ENCODE data around the gene CLCN7.

The CLCN7 gene

DNA sequence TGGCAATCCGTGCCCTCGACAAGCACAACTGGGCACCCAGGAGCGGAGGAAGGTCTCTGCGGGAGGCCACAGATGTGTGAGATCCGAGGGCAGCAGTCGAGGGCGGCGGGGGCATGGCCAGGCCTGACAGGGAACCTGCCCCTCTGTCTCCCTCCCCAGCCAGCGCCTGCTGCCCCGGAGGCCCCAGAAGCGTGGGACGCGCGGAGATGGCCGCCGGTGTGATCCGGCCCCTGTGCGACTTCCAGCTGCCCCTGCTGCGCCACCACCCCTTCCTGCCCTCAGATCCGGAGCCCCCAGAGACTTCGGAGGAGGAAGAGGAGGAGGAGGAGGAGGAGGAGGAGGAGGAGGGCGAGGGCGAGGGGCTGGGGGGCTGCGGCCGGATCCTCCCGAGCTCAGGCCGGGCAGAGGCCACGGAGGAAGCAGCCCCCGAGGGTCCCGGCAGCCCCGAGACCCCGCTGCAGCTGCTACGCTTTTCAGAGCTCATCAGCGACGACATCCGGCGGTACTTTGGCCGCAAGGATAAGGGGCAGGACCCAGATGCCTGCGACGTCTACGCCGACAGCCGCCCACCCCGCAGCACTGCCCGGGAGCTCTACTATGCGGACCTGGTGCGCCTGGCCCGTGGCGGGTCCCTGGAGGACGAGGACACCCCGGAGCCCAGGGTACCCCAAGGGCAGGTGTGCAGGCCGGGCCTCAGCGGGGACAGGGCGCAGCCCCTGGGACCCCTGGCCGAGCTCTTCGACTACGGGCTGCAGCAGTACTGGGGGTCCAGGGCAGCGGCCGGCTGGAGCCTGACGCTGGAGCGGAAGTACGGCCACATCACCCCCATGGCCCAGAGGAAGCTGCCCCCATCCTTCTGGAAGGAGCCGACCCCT lies 42.2 kb downstream of the CLCN7 start:
- TF ChIP-seq, protein P1, sequence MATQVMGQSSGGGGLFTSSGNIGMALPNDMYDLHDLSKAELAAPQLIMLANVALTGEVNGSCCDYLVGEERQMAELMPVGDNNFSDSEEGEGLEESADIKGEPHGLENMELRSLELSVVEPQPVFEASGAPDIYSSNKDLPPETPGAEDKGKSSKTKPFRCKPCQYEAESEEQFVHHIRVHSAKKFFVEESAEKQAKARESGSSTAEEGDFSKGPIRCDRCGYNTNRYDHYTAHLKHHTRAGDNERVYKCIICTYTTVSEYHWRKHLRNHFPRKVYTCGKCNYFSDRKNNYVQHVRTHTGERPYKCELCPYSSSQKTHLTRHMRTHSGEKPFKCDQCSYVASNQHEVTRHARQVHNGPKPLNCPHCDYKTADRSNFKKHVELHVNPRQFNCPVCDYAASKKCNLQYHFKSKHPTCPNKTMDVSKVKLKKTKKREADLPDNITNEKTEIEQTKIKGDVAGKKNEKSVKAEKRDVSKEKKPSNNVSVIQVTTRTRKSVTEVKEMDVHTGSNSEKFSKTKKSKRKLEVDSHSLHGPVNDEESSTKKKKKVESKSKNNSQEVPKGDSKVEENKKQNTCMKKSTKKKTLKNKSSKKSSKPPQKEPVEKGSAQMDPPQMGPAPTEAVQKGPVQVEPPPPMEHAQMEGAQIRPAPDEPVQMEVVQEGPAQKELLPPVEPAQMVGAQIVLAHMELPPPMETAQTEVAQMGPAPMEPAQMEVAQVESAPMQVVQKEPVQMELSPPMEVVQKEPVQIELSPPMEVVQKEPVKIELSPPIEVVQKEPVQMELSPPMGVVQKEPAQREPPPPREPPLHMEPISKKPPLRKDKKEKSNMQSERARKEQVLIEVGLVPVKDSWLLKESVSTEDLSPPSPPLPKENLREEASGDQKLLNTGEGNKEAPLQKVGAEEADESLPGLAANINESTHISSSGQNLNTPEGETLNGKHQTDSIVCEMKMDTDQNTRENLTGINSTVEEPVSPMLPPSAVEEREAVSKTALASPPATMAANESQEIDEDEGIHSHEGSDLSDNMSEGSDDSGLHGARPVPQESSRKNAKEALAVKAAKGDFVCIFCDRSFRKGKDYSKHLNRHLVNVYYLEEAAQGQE (IDR thresholded peaks at IDR 0.05; ENCODE audit: low read depth) = no peak
- TF ChIP-seq ZBTB7A (IDR thresholded peaks at IDR 0.05; ENCODE audit: low read depth) = peak; percentile 52; the same call in 1 of the 2 replicates

DNA sequence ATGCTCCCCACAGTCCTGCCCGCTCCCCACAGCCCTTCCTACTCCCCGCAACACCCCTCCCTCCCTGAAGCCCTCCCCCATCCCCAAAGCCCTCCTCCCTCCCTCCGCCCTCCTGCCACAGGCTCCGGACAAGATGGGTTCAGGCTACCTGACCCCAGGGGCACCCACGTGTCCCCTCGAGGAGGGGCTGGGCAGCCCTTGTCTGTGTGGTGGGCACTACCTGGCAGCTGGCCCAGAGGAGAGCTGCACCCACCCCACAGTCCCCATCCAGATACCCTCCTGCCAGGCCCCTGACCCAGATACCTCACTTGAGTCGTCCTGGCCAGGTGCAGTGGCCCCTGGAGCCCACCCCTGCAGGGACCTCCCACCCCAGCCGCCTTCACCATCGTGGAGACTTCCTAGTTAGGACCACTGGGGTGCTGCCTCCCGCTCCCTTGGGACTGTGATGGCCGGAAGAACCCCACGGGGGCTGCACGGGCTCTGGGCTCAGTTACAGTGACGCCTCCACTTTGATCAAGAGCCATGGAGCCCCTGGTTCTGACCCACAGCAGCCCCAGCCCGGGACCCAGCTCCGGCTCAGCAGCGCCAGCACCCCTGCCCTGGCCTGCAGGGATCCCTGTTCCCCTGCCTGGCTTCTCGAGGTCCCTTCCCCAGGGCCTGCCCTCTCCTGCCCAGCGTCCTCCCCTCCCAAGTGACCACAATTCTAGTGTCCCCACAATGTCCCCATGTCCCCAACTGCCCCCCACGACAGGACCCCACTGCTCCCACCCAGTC lies 43.1 kb downstream of the CLCN7 start:
- TF ChIP-seq EP300 (IDR thresholded peaks at IDR 0.05; ENCODE audit: borderline replicate concordance) (no peak), FOXM1 (IDR thresholded peaks at IDR 0.05; ENCODE audit: borderline replicate concordance, low read depth) (no peak), TEAD4 (IDR thresholded peaks at IDR 0.05) (no peak), EGR1 (IDR thresholded peaks at IDR 0.05) (no peak), RAD21 (IDR thresholded peaks at IDR 0.05; ENCODE audit: low read depth) (no peak), TAF1 (IDR thresholded peaks at IDR 0.05; ENCODE audit: low read depth) (no peak), CEBPB (IDR thresholded peaks at IDR 0.05) (no peak), TCF12 (IDR thresholded peaks at IDR 0.05; ENCODE audit: low read depth) (no peak), ZBTB7A (IDR thresholded peaks at IDR 0.05; ENCODE audit: low read depth) (no peak), NFIC (IDR thresholded peaks at IDR 0.05) (no peak), YY1 (IDR thresholded peaks at IDR 0.05; ENCODE audit: low read depth) (no peak), CREB1 (IDR thresholded peaks at IDR 0.05; ENCODE audit: low read depth) (no peak)
- TF ChIP-seq, protein P1 (IDR thresholded peaks at IDR 0.05; ENCODE audit: low read depth) = no peak
- TF ChIP-seq, protein P2, sequence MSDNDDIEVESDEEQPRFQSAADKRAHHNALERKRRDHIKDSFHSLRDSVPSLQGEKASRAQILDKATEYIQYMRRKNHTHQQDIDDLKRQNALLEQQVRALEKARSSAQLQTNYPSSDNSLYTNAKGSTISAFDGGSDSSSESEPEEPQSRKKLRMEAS (IDR thresholded peaks at IDR 0.05) = no peak
- TF ChIP-seq, protein P3, sequence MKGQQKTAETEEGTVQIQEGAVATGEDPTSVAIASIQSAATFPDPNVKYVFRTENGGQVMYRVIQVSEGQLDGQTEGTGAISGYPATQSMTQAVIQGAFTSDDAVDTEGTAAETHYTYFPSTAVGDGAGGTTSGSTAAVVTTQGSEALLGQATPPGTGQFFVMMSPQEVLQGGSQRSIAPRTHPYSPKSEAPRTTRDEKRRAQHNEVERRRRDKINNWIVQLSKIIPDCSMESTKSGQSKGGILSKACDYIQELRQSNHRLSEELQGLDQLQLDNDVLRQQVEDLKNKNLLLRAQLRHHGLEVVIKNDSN (IDR thresholded peaks at IDR 0.05) = no peak

DNA sequence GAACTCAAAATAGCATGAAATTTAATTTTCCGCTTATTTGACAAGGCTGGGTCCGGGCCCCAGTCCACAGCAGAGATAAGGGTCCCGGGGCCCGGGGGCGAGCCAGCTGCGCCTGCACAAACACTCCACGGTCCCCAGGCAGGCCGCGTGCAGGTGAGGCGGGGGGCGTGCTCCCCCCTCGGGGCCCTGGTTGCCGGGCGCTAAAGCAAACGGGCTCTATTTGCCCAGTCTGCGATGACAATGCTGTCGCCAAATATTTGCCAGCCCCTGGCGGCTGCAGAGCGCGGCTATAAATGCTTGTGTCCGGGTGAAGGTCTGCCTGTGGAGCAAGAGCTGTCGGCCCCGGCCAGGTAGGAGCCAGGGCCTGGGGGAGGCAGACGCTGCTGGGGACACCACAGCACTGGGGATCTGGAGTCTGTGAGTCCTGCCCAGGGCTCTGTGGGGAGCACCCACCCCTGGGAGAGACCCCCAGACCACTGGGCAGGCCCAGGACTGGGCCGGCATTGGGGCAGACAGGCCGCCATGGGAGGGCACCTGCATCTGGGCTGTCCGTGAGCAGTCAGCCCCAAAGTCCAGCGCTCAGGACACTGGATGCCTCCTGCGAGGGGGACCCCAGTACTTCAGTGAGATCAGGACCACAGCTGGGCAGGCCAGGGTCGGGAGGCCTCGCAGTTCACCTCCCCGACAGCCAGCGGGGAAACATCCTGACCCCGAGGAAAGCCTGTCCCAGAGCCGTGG lies 43.9 kb downstream of the CLCN7 start, which contains the start of gene PERCC1:
Gene PERCC1 (plus strand): TSS at position 320 of the 738 bp plus-strand sequence. CDS start 1,516 bp downstream, outside the sequence.
- TF ChIP-seq FOXM1 (IDR thresholded peaks at IDR 0.05; ENCODE audit: borderline replicate concordance, low read depth) (no peak), TAF1 (IDR thresholded peaks at IDR 0.05; ENCODE audit: low read depth) (no peak)

DNA sequence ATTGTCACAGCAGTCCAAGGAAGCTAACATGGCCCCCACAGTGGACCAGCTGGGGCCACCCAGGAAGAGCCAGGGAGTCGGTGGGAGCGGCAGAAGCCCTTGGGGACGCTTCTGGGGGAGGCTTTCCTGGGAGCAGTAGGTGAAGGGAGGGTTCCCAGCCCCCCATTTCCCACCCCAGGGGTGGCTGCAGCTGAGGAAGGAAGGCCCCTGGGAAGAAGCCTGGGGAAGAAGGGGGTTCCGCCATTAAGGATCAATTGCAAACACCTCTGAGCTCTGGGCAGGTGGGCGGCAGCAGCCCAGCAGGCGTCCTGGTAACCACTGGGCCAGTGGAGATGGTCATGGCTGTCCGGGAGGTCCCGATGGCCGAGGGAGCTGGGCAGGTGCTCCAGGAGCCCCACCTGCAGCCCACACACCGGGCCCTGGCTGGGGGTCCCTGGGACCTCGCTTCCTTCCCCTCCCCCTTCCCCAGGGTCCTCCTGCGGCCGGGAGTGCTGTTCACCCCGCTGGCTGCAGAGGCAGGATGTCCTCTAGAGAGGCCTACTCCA lies 44.5 kb downstream of the CLCN7 start:
- TF ChIP-seq, protein P3 (IDR thresholded peaks at IDR 0.05) = no peak
- TF ChIP-seq ZBTB7A (IDR thresholded peaks at IDR 0.05; ENCODE audit: low read depth) (no peak), EP300 (IDR thresholded peaks at IDR 0.05; ENCODE audit: borderline replicate concordance) (no peak), CEBPB (IDR thresholded peaks at IDR 0.05) (no peak), EGR1 (IDR thresholded peaks at IDR 0.05) (no peak), TEAD4 (IDR thresholded peaks at IDR 0.05) (no peak), RAD21 (IDR thresholded peaks at IDR 0.05; ENCODE audit: low read depth) (no peak), YY1 (IDR thresholded peaks at IDR 0.05; ENCODE audit: low read depth) (no peak), FOXM1 (IDR thresholded peaks at IDR 0.05; ENCODE audit: borderline replicate concordance, low read depth) (no peak), TCF12 (IDR thresholded peaks at IDR 0.05; ENCODE audit: low read depth) (no peak)
- TF ChIP-seq, protein P2 (IDR thresholded peaks at IDR 0.05) = no peak
- TF ChIP-seq, protein P1 (IDR thresholded peaks at IDR 0.05; ENCODE audit: low read depth) = no peak

Measured in Ishikawa (cell line).